OCI-LY3 (cell line): ENCODE results near the gene TIMP4.

Experiments used
- EZH2phosphoT487 ChIP-seq: fragments of 200-600 bp; shearing (Covaris generic); IDR thresholded peaks from 2 replicates; pipeline ENCODE4 v1.6.1; 2018; ENCODE audit warnings: antibody characterized with exemption, mixed run types, low read depth
- TF ChIP-seq, protein P1 (sequence below): fragments of 200-600, 300-600 bp; sonication (generic); IDR thresholded peaks from 2 replicates; pipeline ENCODE4 v1.5.1; 2014; ENCODE audit warnings: antibody characterized with exemption, low read length, low read depth

GRCh38 chr3:12192655-12193484, 34.2 kb upstream of the TIMP4 start:
- TF ChIP-seq, protein P1, sequence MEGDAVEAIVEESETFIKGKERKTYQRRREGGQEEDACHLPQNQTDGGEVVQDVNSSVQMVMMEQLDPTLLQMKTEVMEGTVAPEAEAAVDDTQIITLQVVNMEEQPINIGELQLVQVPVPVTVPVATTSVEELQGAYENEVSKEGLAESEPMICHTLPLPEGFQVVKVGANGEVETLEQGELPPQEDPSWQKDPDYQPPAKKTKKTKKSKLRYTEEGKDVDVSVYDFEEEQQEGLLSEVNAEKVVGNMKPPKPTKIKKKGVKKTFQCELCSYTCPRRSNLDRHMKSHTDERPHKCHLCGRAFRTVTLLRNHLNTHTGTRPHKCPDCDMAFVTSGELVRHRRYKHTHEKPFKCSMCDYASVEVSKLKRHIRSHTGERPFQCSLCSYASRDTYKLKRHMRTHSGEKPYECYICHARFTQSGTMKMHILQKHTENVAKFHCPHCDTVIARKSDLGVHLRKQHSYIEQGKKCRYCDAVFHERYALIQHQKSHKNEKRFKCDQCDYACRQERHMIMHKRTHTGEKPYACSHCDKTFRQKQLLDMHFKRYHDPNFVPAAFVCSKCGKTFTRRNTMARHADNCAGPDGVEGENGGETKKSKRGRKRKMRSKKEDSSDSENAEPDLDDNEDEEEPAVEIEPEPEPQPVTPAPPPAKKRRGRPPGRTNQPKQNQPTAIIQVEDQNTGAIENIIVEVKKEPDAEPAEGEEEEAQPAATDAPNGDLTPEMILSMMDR = no peak
- no peak for TF ChIP-seq EZH2phosphoT487
